GM12892 (cell line): ENCODE data around the gene TRAF3IP1.

Source experiments
- POLR2AphosphoS5 ChIP-seq: IDR thresholded peaks from 2 replicates; pipeline ENCODE4 v1.6.1; 2011; ENCODE audit warnings: low read depth, low read length, control low read depth
- TAF1 ChIP-seq: IDR thresholded peaks from 2 replicates; pipeline ENCODE4 v1.6.1; 2011; ENCODE audit warnings: low read depth, mild to moderate bottlenecking, control low read depth, low read length, borderline replicate concordance

DNA sequence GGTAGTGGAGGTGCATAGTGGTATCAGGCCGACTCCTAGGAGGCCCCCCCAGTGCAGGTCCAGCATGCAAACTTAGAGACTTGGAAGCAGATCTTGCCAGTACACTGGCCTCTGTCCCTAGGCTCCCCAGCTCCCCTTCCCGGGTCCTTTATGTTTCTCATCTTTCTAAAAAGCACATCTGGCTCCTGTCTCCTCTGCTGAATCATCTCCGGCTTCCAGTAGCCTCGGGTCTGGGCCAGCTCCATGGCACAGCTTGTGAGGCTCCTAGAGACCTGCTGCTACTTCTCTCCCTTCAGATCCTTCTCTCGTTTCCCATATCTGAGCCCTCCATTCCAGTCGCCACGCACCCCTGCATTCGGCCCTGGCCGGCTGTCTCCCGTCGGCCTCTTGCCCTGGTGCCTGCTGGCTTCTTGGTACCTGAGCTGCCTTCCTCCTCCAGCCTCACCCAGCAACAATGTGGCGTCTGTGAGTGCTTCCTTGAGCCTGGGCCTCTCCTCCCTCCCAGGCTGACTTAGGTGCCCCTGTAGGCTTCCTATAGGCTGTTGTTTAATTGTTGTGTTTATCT, 6.6 kb downstream of the TRAF3IP1 start:
- TF ChIP-seq POLR2AphosphoS5 = no peak
- TF ChIP-seq TAF1 = no peak
